ENCODE data around the gene PRKCI.
"Not testable (repeated sequence)": the region's sequence is repeated elsewhere in the genome, so short reads cannot be mapped to it uniquely, and the experiment has no call there.

DNA sequence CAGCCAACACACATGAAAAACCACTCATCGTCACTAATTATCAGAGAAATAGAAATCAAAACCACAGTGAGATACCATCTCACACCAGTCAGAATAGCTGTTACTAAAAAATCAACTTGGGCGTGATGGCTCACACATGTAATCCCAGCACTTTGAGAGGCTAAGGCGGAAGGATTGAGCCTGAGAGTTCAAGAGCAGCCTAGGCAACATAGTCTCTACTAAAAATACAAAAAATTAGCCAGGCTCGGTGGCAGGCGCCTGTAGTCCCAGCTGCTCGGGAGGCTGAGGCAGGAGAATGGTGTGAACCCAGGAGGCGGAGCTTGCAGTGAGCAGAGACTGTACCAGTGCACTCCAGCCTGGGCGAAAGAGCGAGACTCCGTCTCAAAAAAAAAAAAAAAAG, 55.1 kb downstream of the PRKCI start:
- TF ChIP-seq ZNF133 (CRISPR knock-in tag; IDR thresholded peaks at IDR 0.05); ZNF263 (CRISPR knock-in tag; IDR thresholded peaks at IDR 0.05; ENCODE audit: borderline replicate concordance); GABPA (tag; conservative IDR thresholded peaks at IDR 0.05; ENCODE audit: low read depth); NR3C1 (CRISPR knock-in tag; IDR thresholded peaks at IDR 0.05); SMARCA4 (IDR thresholded peaks at IDR 0.05); FOSL1 (tag; conservative IDR thresholded peaks at IDR 0.05); SUPT5H (IDR thresholded peaks at IDR 0.05); NFATC3 (IDR thresholded peaks at IDR 0.05); CBX5 (IDR thresholded peaks at IDR 0.05; ENCODE audit: borderline replicate concordance, low read depth); CREM (IDR thresholded peaks at IDR 0.05; ENCODE audit: low read depth); ZNF75A (CRISPR knock-in tag; IDR thresholded peaks at IDR 0.05); CCAR2 (IDR thresholded peaks at IDR 0.05; ENCODE audit: low read depth, low read length): not testable (repeated sequence)
- TF ChIP-seq, protein P1, sequence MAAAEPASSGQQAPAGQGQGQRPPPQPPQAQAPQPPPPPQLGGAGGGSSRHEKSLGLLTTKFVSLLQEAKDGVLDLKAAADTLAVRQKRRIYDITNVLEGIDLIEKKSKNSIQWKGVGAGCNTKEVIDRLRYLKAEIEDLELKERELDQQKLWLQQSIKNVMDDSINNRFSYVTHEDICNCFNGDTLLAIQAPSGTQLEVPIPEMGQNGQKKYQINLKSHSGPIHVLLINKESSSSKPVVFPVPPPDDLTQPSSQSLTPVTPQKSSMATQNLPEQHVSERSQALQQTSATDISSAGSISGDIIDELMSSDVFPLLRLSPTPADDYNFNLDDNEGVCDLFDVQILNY (CRISPR knock-in tag; IDR thresholded peaks at IDR 0.05) = not testable (repeated sequence)
- TF ChIP-seq, protein P2, sequence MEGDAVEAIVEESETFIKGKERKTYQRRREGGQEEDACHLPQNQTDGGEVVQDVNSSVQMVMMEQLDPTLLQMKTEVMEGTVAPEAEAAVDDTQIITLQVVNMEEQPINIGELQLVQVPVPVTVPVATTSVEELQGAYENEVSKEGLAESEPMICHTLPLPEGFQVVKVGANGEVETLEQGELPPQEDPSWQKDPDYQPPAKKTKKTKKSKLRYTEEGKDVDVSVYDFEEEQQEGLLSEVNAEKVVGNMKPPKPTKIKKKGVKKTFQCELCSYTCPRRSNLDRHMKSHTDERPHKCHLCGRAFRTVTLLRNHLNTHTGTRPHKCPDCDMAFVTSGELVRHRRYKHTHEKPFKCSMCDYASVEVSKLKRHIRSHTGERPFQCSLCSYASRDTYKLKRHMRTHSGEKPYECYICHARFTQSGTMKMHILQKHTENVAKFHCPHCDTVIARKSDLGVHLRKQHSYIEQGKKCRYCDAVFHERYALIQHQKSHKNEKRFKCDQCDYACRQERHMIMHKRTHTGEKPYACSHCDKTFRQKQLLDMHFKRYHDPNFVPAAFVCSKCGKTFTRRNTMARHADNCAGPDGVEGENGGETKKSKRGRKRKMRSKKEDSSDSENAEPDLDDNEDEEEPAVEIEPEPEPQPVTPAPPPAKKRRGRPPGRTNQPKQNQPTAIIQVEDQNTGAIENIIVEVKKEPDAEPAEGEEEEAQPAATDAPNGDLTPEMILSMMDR (IDR thresholded peaks at IDR 0.05 in 2 of 3, conservative IDR thresholded peaks at IDR 0.05 in 1 of 3; ENCODE audit: insufficient read depth in 2 of 3, low read depth in 1 of 3, low read length in 3 of 3) = not testable (repeated sequence)

Measured in K562 (cell line).